Parathyroid adenoma (tissue), 2 donors: Measurements from ENCODE around the gene WRAP73.

Experiments
- H2AFZ ChIP-seq: fragments of 300-600 bp; sonication (generic); one replicate; pipeline ENCODE4 v1.7.0; 2017; ENCODE audit warnings: antibody characterized with exemption, mild to moderate bottlenecking
- H3K27ac ChIP-seq: fragments of 300-600 bp; sonication (generic); one replicate; pipeline ENCODE4 v1.7.0; 2017
- H3K27me3 ChIP-seq: fragments of 300-600 bp; sonication (generic); one replicate; pipeline ENCODE4 v1.7.0; 2017; ENCODE audit warnings: low read length; ENCODE audit not compliant: control insufficient read depth, insufficient read depth
- H3K36me3 ChIP-seq: fragments of 300-600 bp; sonication (generic); one replicate; pipeline ENCODE4 v1.7.0; 2017; ENCODE audit warnings: low read length; ENCODE audit not compliant: control insufficient read depth, insufficient read depth
- H3K4me1 ChIP-seq: fragments of 300-600 bp; sonication (generic); one replicate; pipeline ENCODE4 v1.7.0; 2017; ENCODE audit warnings: control low read depth
- H3K4me2 ChIP-seq: fragments of 300-600 bp; sonication (generic); one replicate; pipeline ENCODE4 v1.7.0; 2017; ENCODE audit warnings: low read length
- H3K4me3 ChIP-seq: fragments of 300-600 bp; sonication (generic); one replicate; pipeline ENCODE4 v1.7.0; 2017; ENCODE audit warnings: low read depth, low read length
- H3K79me2 ChIP-seq: fragments of 300-600 bp; sonication (generic); one replicate; pipeline ENCODE4 v1.7.0; 2017; ENCODE audit warnings: control low read depth
- H3K9ac ChIP-seq: fragments of 300-600 bp; sonication (generic); one replicate; pipeline ENCODE4 v1.7.0; 2017; ENCODE audit warnings: mild to moderate bottlenecking
- H3K9me3 ChIP-seq: fragments of 300-600 bp; sonication (generic); one replicate; pipeline ENCODE4 v1.7.0; 2017; ENCODE audit warnings: low read length; ENCODE audit not compliant: control insufficient read depth
- TF ChIP-seq, protein P1 (sequence below): fragments of 300-600 bp; sonication (generic); IDR thresholded peaks from one replicate; pipeline ENCODE4 v1.7.0; 2017; ENCODE audit warnings: antibody characterized with exemption, mild to moderate bottlenecking
- donor health status: primary hyperparathyroidism.

Gene WRAP73

DNA sequence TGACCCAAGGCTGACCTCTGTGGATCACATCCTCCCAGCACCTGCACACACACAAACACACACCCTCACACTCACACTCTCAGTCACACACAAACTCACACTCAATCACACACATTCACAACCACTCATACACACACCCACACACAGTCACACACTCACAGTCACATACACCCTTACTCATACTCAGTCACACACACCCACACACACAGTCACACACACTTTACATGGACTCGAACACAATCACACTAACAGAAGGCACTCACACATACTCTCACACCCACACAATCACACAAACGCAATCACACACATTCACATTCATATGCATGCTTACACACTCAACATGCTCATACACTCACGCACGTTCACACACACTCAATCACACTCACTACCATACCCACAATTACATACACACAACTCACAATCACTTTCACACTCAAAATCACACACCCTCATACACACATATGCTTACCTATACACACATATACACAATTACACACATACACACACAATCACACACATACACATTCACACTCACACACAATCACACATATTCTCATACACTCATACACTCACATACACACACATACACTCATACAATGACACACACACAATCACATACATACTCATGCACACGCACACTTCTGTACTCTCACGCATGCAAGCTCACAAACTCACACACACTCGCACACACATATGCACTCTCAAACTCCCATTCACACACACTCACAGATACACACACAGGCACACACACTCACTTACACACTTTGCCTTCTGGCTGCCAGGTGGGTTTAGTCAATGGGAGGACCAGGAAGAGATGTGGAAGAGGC is 44.7 kb downstream of the WRAP73 start:
- no peak overlapping the region for H3K27ac ChIP-seq
- H3K9ac ChIP-seq, result no peak overlapping the region
- no peak overlapping the region for H2AFZ ChIP-seq

DNA sequence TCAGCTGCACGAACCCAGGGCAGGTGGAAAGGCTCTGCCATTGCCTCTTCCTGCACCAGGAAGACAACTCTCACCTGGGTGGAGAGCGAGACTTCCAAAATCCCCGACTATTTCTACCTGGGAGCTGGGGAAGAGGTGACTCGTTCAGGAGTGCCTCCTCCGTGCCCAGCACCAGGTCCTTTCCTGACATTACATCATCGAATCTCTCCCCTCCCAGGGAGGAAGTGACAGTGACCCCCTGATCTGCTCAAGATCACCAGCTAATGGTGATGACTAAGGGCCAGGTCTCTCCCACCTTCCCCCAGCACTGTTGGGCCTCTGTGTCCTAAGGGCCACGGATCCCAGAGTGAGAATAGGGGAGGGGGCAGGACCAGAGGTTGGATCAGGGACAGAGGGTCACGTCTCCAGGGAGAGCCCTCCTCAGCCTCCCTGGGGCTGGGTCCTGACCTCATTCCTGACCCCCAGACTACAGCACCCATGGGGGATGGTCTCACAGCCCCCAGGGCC is 45.4 kb downstream of the WRAP73 start:
- no peaks in the 10 kb centered on the region for H3K9me3 ChIP-seq
- no peak overlapping the region for H2AFZ ChIP-seq
- H3K4me1 ChIP-seq, result no peaks in the 10 kb centered on the region
- H3K27ac ChIP-seq, result no peak overlapping the region
- H3K36me3 ChIP-seq, result no peaks in the 10 kb centered on the region
- no peaks in the 10 kb centered on the region for H3K79me2 ChIP-seq
- no peak overlapping the region for H3K4me3 ChIP-seq
- TF ChIP-seq, protein P1, sequence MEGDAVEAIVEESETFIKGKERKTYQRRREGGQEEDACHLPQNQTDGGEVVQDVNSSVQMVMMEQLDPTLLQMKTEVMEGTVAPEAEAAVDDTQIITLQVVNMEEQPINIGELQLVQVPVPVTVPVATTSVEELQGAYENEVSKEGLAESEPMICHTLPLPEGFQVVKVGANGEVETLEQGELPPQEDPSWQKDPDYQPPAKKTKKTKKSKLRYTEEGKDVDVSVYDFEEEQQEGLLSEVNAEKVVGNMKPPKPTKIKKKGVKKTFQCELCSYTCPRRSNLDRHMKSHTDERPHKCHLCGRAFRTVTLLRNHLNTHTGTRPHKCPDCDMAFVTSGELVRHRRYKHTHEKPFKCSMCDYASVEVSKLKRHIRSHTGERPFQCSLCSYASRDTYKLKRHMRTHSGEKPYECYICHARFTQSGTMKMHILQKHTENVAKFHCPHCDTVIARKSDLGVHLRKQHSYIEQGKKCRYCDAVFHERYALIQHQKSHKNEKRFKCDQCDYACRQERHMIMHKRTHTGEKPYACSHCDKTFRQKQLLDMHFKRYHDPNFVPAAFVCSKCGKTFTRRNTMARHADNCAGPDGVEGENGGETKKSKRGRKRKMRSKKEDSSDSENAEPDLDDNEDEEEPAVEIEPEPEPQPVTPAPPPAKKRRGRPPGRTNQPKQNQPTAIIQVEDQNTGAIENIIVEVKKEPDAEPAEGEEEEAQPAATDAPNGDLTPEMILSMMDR, result no peak
- H3K9ac ChIP-seq, result no peak overlapping the region
- no peak overlapping the region for H3K4me2 ChIP-seq
- H3K27me3 ChIP-seq, result no peaks in the 10 kb centered on the region

More for the DNA sequence above, 44.7 kb downstream of the WRAP73 start:
- Histone ChIP-seq H3K27me3 (no peaks in the 10 kb centered on the region), H3K4me2 (no peak overlapping the region), H3K4me1 (no peaks in the 10 kb centered on the region), H3K9me3 (no peaks in the 10 kb centered on the region), H3K4me3 (no peak overlapping the region), H3K79me2 (no peaks in the 10 kb centered on the region), H3K36me3 (no peaks in the 10 kb centered on the region)
- TF ChIP-seq, protein P1, result no peak

DNA sequence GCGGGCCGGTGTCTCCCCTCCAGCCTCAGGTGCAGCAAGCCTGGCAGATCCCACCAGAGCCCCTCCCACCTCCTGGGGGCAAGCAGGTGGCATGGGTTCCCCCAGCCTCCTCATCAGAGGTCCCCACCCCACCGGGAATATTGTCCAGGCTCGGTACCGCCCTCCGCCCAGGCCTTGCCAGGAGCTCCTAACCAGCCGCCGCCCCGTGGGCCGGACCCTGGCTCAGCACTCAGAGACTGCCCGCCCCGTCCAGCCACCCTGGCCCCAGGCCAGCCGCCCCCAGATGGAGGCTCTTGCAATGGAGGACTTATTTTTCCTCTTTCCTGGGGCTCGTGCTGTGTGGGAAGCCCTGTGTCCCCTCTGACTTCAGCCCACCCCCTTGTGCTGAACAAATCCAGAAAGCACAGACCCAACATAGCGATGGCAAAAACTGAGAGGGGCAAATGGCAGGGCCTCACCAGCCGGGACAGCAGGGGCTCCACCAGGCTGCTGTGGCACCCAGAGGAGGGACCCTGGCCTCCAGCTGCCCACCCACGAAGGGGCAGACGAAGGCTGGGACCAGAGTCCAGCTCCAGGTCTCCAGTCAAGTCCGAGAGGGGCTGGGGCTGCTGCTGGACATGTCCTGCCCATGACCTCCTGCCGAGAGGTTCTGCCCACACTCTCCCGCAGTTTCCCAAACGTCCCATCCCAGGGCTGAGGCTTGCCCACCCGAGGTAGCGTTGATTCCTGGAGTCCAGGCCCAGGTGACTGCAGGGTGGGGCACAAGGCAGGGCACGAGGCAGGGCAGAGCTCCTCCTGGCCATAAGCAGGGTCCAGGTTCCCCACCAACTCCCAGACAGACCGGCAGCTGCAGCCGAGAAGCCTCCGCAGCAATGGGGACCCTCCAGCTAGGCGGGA is 46.1 kb downstream of the WRAP73 start:
- H3K36me3 ChIP-seq, result no peaks in the 10 kb centered on the region
- no peaks in the 10 kb centered on the region for H3K27me3 ChIP-seq

DNA sequence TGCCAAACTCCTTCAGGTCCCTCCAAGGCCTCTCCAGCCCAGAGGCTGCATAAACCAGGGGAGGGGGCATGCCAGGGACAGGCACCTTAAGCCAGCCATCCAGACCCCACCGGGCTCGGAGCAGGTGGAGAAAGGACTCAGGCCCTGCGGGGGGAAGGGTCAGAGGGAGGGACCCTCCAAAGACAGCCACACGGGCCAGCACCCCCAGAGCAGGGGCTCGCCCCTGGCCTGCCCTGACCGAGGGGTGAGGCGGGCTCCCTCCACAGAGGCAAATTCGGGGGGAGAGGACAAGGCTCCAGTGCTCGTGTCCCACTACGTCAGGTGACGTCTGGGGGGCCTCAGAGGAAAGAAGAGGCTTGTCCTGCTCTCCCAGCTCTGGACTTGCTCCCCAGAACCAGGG is 46.7 kb downstream of the WRAP73 start:
- H3K36me3 ChIP-seq, result no peaks in the 10 kb centered on the region
- H3K9ac ChIP-seq, result no peak overlapping the region
- H3K4me2 ChIP-seq, result no peak overlapping the region
- no peaks in the 10 kb centered on the region for H3K4me1 ChIP-seq
- H2AFZ ChIP-seq, result no peak overlapping the region
- no peak overlapping the region for H3K4me3 ChIP-seq
- no peaks in the 10 kb centered on the region for H3K9me3 ChIP-seq
- no peaks in the 10 kb centered on the region for H3K79me2 ChIP-seq
- TF ChIP-seq, protein P1, result no peak
- H3K27me3 ChIP-seq, result no peaks in the 10 kb centered on the region
- H3K27ac ChIP-seq, result no peak overlapping the region

More for the DNA sequence above, 46.1 kb downstream of the WRAP73 start:
- Histone ChIP-seq H3K9me3 (no peaks in the 10 kb centered on the region), H3K27ac (no peak overlapping the region), H3K79me2 (no peaks in the 10 kb centered on the region), H3K4me2 (no peak overlapping the region), H2AFZ (no peak overlapping the region), H3K4me1 (no peaks in the 10 kb centered on the region), H3K4me3 (no peak overlapping the region), H3K9ac (no peak overlapping the region)
- TF ChIP-seq, protein P1, result no peak
